Spinal cord (tissue), 10 donors: Measurements from ENCODE around the gene MTHFD2. TPM values are rescaled to one million over a fixed set of nuclear protein-coding genes. Genes with fewer than 3 reads are reported as not detected.

Experiments used
- DNase-seq, 6 donors: peaks; one replicate each; pipeline versions ENCODE4 v3.0.0 to v3.0.0-alpha.2; 2013 to 2015; ENCODE audit warnings: low spot score in 6 of 6, low read depth in 4 of 6
- H3K27ac ChIP-seq: one replicate; pipeline ENCODE4 v1.5.1; 2013; ENCODE audit warnings: low read depth, low read length, control low read depth
- H3K27me3 ChIP-seq: one replicate; pipeline ENCODE4 v1.6.1; 2013; ENCODE audit warnings: low read length; ENCODE audit not compliant: control insufficient read depth, insufficient read depth
- H3K36me3 ChIP-seq: one replicate; pipeline ENCODE4 v1.6.1; 2013; ENCODE audit warnings: low read length; ENCODE audit not compliant: control insufficient read depth, insufficient read depth
- H3K4me1 ChIP-seq: one replicate; pipeline ENCODE4 v1.6.1; 2013; ENCODE audit warnings: low read length; ENCODE audit not compliant: control insufficient read depth, insufficient read depth
- H3K4me3 ChIP-seq: one replicate; pipeline ENCODE4 v1.5.1; 2013; ENCODE audit warnings: low read depth, low read length, control low read depth
- H3K9me3 ChIP-seq: one replicate; pipeline ENCODE4 v1.6.1; 2013; ENCODE audit warnings: low read length; ENCODE audit not compliant: control insufficient read depth, insufficient read depth
- WGBS: methylation state at CpG from one replicate; pipeline ENCODE4 v1.1.5; 2013; ENCODE audit warnings: missing lambda C conversion rate; ENCODE audit not compliant: insufficient coverage; 5-methylcytosine and 5-hydroxymethylcytosine counted together
- long read RNA-seq, 4 donors: transcript quantifications; one replicate each; lab custom pipeline, GENCODE V29; 2026
- polyA plus RNA-seq, 2 donors: library from polyadenylated mRNA; unstranded; fragments of 120-200 nt; gene quantifications; one replicate each; pipeline ENCODE4 v1.2.1, GENCODE V29; 2013; ENCODE audit not compliant: insufficient read length in 2 of 2
- total RNA-seq, 2 donors: library from RNA; depleted of rRNA in 1 of 2; stranded (reverse); fragments of 120-200 nt in 1 of 2; fragments of >200 nt in 1 of 2; gene quantifications; one replicate each; pipeline versions ENCODE4 v1.2.3 to v1.2.4, GENCODE V29; 2013 to 2014
- donor health status: healthy.

The MTHFD2 gene
- total RNA-seq (10 to 100 TPM; 16.9 to 28.0 TPM), polyA plus RNA-seq (10 to 100 TPM; 24.3 to 28.2 TPM)
- long read RNA-seq, donor 1, full-length matches to known transcripts = 9 of 9 reads
- long read RNA-seq, donor 1, partial matches to known transcripts = 0 of 9 reads
- long read RNA-seq, donor 1, other reads (novel, unspliced or antisense) = 0 of 9 reads
- long read RNA-seq, donor 2, full-length matches to known transcripts = 1 of 49 reads
- long read RNA-seq, donor 2, partial matches to known transcripts = 40 of 49 reads
- long read RNA-seq, donor 2, other reads (novel, unspliced or antisense) = 8 of 49 reads
- long read RNA-seq, donor 3, full-length matches to known transcripts = 4 of 4 reads
- long read RNA-seq, donor 3, partial matches to known transcripts = 0 of 4 reads
- long read RNA-seq, donor 3, other reads (novel, unspliced or antisense) = 0 of 4 reads
- long read RNA-seq, donor 4, full-length matches to known transcripts = 6 of 6 reads
- long read RNA-seq, donor 4, partial matches to known transcripts = 0 of 6 reads
- long read RNA-seq, donor 4, other reads (novel, unspliced or antisense) = 0 of 6 reads

DNA sequence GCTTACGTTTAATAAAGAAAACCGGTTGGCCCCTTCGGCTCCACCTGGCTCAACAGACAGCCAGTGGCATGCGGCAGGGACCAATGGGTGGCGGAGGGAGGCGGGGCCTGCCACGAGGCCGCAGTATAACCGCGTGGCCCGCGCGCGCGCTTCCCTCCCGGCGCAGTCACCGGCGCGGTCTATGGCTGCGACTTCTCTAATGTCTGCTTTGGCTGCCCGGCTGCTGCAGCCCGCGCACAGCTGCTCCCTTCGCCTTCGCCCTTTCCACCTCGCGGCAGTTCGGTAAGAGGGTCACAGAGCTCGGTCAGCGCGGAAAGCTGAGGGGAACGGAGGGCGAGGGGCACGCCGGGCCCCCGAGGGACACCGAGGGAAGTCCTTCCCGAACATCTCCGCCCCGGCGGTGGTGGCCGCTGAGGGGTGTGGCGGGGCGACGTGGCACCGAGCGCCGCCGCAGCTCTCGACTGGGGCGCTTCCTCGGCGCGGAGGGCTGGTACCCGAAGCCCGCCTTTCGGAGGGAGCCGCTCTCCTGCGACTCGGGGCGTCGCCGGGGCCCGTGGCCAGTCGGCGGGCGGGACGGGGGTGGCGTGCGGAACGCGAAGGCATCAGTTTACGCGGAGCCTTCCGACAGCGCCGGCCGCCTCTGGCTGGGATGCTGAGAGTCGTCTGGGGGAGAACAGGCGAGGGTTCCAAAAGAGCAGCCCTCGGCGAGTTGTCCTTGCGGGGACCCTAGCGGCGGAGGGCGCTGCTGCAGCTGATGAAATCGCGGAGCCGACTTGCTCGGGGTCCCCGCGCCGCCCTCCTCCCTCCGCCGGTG is at the start of gene MTHFD2:
TSS of gene MTHFD2 (plus strand) at position 155 of the 814 bp plus-strand sequence. CDS start at position 182, 27 bp downstream.
- Histone ChIP-seq H3K36me3 (no peaks in the 10 kb centered on the region), H3K9me3 (no peaks in the 10 kb centered on the region), H3K27ac (peak within 1 kb of the TSS; percentile 92), H3K4me1 (peaks cover 18% of the 10 kb centered on the region), H3K27me3 (no peaks in the 10 kb centered on the region), H3K4me3 (peak within 1 kb of the TSS; percentile 82)
- DNase-seq = peak in 5 of 6 donors; percentile 69 to 98 (median 84)
- under 1% methylated on average over 96 of the region's 96 CpGs for WGBS

GRCh38 chr2:74149247-74149525 is 49.2 kb upstream of the MTHFD2 start:
- peaks cover 23% of the 10 kb centered on the region for H3K36me3 ChIP-seq
- no peaks in the 10 kb centered on the region for H3K27me3 ChIP-seq
- H3K4me1 ChIP-seq = peaks cover 23% of the 10 kb centered on the region
- H3K9me3 ChIP-seq = no peaks in the 10 kb centered on the region
- H3K27ac ChIP-seq = no peak overlapping the region
- no peak for DNase-seq
- WGBS = no CpG with 5 or more reads among the region's 5 CpGs
- H3K4me3 ChIP-seq = no peak overlapping the region

GRCh38 chr2:74149570-74150319 is 48.7 kb upstream of the MTHFD2 start:
- DNase-seq = no peak
- Histone ChIP-seq H3K27me3 (no peaks in the 10 kb centered on the region), H3K4me3 (no peak overlapping the region), H3K9me3 (no peaks in the 10 kb centered on the region), H3K4me1 (peaks cover 23% of the 10 kb centered on the region), H3K36me3 (peaks cover 18% of the 10 kb centered on the region), H3K27ac (no peak overlapping the region)
- WGBS = 96% methylated on average over 7 of the region's 7 CpGs

- no peak overlapping the region for H3K4me3 ChIP-seq
- H3K9me3 ChIP-seq = no peaks in the 10 kb centered on the region
- H3K27ac ChIP-seq = no peak overlapping the region
- H3K36me3 ChIP-seq = peaks cover 10% of the 10 kb centered on the region
- no peak for DNase-seq
- peaks cover 8% of the 10 kb centered on the region for H3K4me1 ChIP-seq
- no CpG with 5 or more reads among the region's 2 CpGs for WGBS
- H3K27me3 ChIP-seq = no peaks in the 10 kb centered on the region
These were observed 45.5 kb upstream of the MTHFD2 start for GRCh38 chr2:74152954-74153353.

DNA sequence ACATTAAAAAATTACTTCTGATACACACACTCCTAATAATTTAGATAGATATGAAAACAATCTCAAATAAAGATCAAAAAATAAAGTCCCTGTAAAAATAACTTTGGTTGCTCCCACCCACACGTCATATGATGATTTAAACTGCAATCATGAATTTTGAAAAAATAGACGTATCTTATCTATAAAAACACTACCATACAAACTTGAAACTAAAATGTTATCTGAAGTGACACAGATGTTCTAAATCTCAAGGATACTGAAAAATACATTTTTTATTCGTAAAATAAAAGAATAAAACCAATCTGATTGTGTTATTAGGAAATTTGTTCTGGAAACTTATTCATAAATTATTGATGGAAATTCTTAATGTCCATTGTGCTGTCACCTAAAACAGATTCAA is 42.6 kb upstream of the MTHFD2 start:
- H3K4me3 ChIP-seq = no peak overlapping the region
- no peak overlapping the region for H3K27ac ChIP-seq
- H3K27me3 ChIP-seq = no peaks in the 10 kb centered on the region
- H3K36me3 ChIP-seq = peaks cover 35% of the 10 kb centered on the region
- WGBS = no CpG with 5 or more reads among the region's 3 CpGs
- no peaks in the 10 kb centered on the region for H3K9me3 ChIP-seq
- H3K4me1 ChIP-seq = no peaks in the 10 kb centered on the region
- no peak for DNase-seq

GRCh38 chr2:74162951-74163350 is 35.5 kb upstream of the MTHFD2 start:
- Histone ChIP-seq H3K9me3 (no peaks in the 10 kb centered on the region), H3K36me3 (peaks cover 53% of the 10 kb centered on the region), H3K27me3 (no peaks in the 10 kb centered on the region), H3K27ac (no peak overlapping the region), H3K4me3 (no peak overlapping the region), H3K4me1 (no peaks in the 10 kb centered on the region)
- 80% methylated on average over 1 of the region's 6 CpGs for WGBS
- DNase-seq = no peak

DNA sequence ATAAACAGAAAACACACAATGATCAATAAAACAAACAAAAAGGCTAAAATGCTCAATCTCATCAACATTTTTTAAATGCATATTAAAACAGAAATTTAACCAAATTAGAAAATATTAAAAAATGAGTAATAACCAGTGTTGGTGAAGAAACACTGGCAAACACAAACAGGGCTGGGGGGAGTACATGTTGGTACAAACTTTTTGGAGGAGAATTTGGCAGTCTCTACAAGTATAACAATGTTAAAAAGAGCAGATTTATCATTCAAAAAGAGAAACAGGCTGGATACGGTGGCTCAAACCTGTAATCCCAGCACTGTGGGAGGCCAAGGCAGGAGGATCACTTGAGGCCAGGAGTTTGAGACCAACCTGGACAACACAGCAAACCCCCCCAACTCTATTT is 33.7 kb upstream of the MTHFD2 start:
- no peak for DNase-seq
- Histone ChIP-seq H3K27me3 (no peaks in the 10 kb centered on the region), H3K4me1 (no peaks in the 10 kb centered on the region), H3K27ac (no peak overlapping the region), H3K4me3 (no peak overlapping the region), H3K36me3 (peaks cover 51% of the 10 kb centered on the region), H3K9me3 (no peaks in the 10 kb centered on the region)
- WGBS = no CpG with 5 or more reads among the region's 1 CpG

DNA sequence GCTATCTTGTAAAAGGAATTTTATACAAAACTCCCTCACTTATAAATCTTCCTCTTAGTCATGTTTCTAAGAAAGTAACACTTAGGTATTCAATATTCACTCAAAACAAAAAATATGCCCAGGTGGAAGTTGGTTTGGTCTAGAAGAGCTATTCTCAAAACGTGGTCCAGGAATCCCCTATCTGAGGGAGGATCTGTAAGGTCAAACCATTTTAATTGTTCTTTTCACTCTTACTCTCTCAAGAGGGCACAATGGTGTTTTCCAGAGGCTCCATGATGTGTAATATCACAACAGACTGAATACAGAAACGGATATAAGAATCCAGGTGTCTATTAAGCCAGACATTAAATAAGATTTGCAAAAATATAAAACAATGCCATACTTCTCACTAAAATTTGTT is 29.7 kb upstream of the MTHFD2 start:
- H3K4me1 ChIP-seq = no peaks in the 10 kb centered on the region
- no peak overlapping the region for H3K4me3 ChIP-seq
- H3K27me3 ChIP-seq = no peaks in the 10 kb centered on the region
- WGBS = no CpG with 5 or more reads among the region's 2 CpGs
- no peak for DNase-seq
- H3K27ac ChIP-seq = no peak overlapping the region
- H3K36me3 ChIP-seq = peaks cover 43% of the 10 kb centered on the region
- H3K9me3 ChIP-seq = no peaks in the 10 kb centered on the region

DNA sequence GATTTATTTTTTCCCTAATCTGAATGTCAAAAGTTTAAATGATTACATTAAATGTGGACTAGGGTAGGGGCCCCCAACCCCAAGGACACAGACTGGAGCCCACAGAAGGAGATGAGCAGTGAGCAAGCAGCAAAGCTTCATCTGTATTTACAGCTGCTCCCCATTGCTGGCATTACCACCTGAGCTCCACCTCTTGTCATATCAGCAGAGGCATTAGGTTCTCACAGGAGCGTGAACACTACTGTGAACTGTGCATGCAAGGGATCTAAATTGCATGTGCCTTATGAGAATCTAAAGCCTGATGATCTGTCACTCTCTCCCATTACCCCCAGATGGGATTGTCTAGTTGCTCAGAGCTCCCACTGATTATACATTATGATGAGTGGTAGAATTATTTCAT is 23.5 kb upstream of the MTHFD2 start:
- Histone ChIP-seq H3K4me3 (no peak overlapping the region), H3K36me3 (peaks cover 17% of the 10 kb centered on the region), H3K27me3 (no peaks in the 10 kb centered on the region), H3K9me3 (no peaks in the 10 kb centered on the region), H3K4me1 (peaks cover 5% of the 10 kb centered on the region), H3K27ac (no peak overlapping the region)
- DNase-seq = no peak
- 80% methylated on average over 1 of the region's 1 CpG for WGBS
